ENCODE data around the gene PITPNC1.
"Not testable (repeated sequence)": the region's sequence is repeated elsewhere in the genome, so short reads cannot be mapped to it uniquely, and the experiment has no call there.

PITPNC1 gene

GRCh38 chr17:67557921-67558320 lies 180.8 kb downstream of the PITPNC1 start:
- no peak for DNase-seq

GRCh38 chr17:67558740-67559380 lies 181.8 kb downstream of the PITPNC1 start:
- DNase-seq, result no peak

- no peak for DNase-seq
Measured at GRCh38 chr17:67559381-67559966, 182.4 kb downstream of the PITPNC1 start.

- no peak for DNase-seq
Measured at GRCh38 chr17:67562005-67562404, 184.9 kb downstream of the PITPNC1 start.

- no peak for DNase-seq
Measured at GRCh38 chr17:67563692-67564228, 186.7 kb downstream of the PITPNC1 start.

- no peak for DNase-seq
Measured at GRCh38 chr17:67565068-67565467, 188.0 kb downstream of the PITPNC1 start.

GRCh38 chr17:67566656-67567055 lies 189.6 kb downstream of the PITPNC1 start:
- DNase-seq, result no peak

- DNase-seq, result no peak
Measured at GRCh38 chr17:67569015-67569451, 192.0 kb downstream of the PITPNC1 start.

GRCh38 chr17:67569873-67570272 lies 192.8 kb downstream of the PITPNC1 start:
- DNase-seq, result no peak

GRCh38 chr17:67570797-67571196 lies 193.7 kb downstream of the PITPNC1 start:
- DNase-seq, result no peak

- DNase-seq, result no peak
Measured at GRCh38 chr17:67571478-67571877, 194.4 kb downstream of the PITPNC1 start.

- no peak for DNase-seq
Measured at GRCh38 chr17:67573987-67574657, 197.0 kb downstream of the PITPNC1 start.

- DNase-seq, result no peak
Measured at GRCh38 chr17:67574658-67575293, 197.7 kb downstream of the PITPNC1 start.

GRCh38 chr17:67575325-67575724 lies 198.2 kb downstream of the PITPNC1 start:
- DNase-seq, result no peak

- DNase-seq, result no peak
Measured at GRCh38 chr17:67576471-67577115, 199.5 kb downstream of the PITPNC1 start.

- DNase-seq, result no peak
Measured at GRCh38 chr17:67577429-67578141, 200.5 kb downstream of the PITPNC1 start.

- no peak for DNase-seq
Measured at GRCh38 chr17:67578142-67578457, 201.0 kb downstream of the PITPNC1 start.

GRCh38 chr17:67578679-67579405 lies 201.8 kb downstream of the PITPNC1 start:
- DNase-seq, result not testable (repeated sequence)

- DNase-seq, result no peak
Measured at GRCh38 chr17:67582673-67583081, 205.6 kb downstream of the PITPNC1 start.

GRCh38 chr17:67585077-67585602 lies 208.1 kb downstream of the PITPNC1 start:
- no peak for DNase-seq

- DNase-seq, result no peak
Measured at GRCh38 chr17:67588326-67588725, 211.2 kb downstream of the PITPNC1 start.

Data from effector CD8-positive, alpha-beta T cell (primary cell).